Heart left ventricle (tissue), 13 donors: ENCODE measurements around the gene CLIP1.
"Not testable (repeated sequence)": the region's sequence is repeated elsewhere in the genome, so short reads cannot be mapped to it uniquely, and the experiment has no call there.

ENCODE experiments used
- CTCF ChIP-seq, 12 donors: fragments of 200-600 bp; sonication (generic) in 4 of 12; IDR thresholded peaks; one replicate each; pipeline versions ENCODE4 v1.5.0 to v1.8.0; 2018 to 2022; ENCODE audit warnings: antibody characterized with exemption in 12 of 12, mild to moderate bottlenecking in 5 of 12
- POLR2A ChIP-seq, 2 donors: fragments of 450-650 bp; IDR thresholded peaks; one replicate each; pipeline ENCODE4 v1.6.1; 2017; ENCODE audit warnings: antibody characterized with exemption in 2 of 2, mild to moderate bottlenecking in 2 of 2, moderate library complexity in 2 of 2
- donor health status: ischemic (EF 13 %, LVEDD 7.1; RV severe dilation, severe dysfunction).
- donor health status: DM: no; HTN: yes; CAD: no.
- donor health status: DM: no; HTN: no; CAD: no.
- donor health status: ischemic (EF 25% LVEDD 6.9; RV normal size, moderate dysfunction).
- donor health status: ischemic (EF 25% LVEDD 5.7; RV mildly dilated, moderate dysfunction).
- donor health status: ischemic (EF 35%, LVEDD 5.7; RV mildly dilated, moderate dysfunction).
- donor health status: nonischemic (EF 11% LVEDD 7.7; RV severe dilation, severe dysfunction).
- donor health status: DM: yes; HTN: yes; CAD: no.
- donor health status: PGD.
- donor health status: ischemic (EF 29% LVEDD 5.4; RV normal size, mild dysfunction).
- donor health status: nonischemic (EF 23%, LVEDD 6.1; RV moderate dilation, normal function).

GRCh38 chr12:122444071-122444470 lies 21.6 kb upstream of the CLIP1 start:
- TF ChIP-seq CTCF, POLR2A (IDR thresholded peaks at IDR 0.05): not testable (repeated sequence)
